ENCODE results near the gene ONECUT3.

- no peak for TF ChIP-seq POLR2A (IDR thresholded peaks at IDR 0.05; ENCODE audit: low read length)
- TF ChIP-seq GATA1 (IDR thresholded peaks at IDR 0.05; ENCODE audit: low read depth, low read length): no peak
These were observed 30.6 kb downstream of the ONECUT3 start for GRCh38 chr19:1783874-1784273.
